ENCODE measurements around the gene CABP4. TPM values are rescaled to one million over a fixed set of nuclear protein-coding genes. Genes with fewer than 3 reads are reported as not detected.
"Not testable (repeated sequence)": the region's sequence is repeated elsewhere in the genome, so short reads cannot be mapped to it uniquely, and the experiment has no call there.

CABP4 gene
- polyA plus RNA-seq, 2 donors: 0.14 to 0.39 TPM

- Histone ChIP-seq H3K36me3 (ENCODE audit: control insufficient read depth in 2 of 2, insufficient read depth in 2 of 2, low read length in 1 of 2) (peaks cover 0 to 6% of the 10 kb centered on the region in 2 donors), H3K27ac (ENCODE audit: low read depth in 2 of 2, low read length in 1 of 2) (no peak overlapping the region), H3K27me3 (ENCODE audit: control insufficient read depth in 1 of 2, insufficient read depth in 2 of 2, low read length in 2 of 2) (no peaks in the 10 kb centered on the region), H3K4me3 (ENCODE audit: low read depth in 1 of 2, low read length in 2 of 2) (no peak overlapping the region), H3K4me1 (ENCODE audit: control insufficient read depth in 2 of 2, insufficient read depth in 2 of 2, low read length in 1 of 2) (peaks cover 6 to 10% of the 10 kb centered on the region in 2 donors), H3K9me3 (ENCODE audit: control insufficient read depth in 2 of 2, insufficient read depth in 1 of 2, low read depth in 1 of 2, low read length in 1 of 2) (no peaks in the 10 kb centered on the region)
- WGBS, 2 donors: 80 to 82% methylated on average over 8 of the region's 8 CpGs
Observed at GRCh38 chr11:67470337-67471002, 15.3 kb downstream of the CABP4 start.

GRCh38 chr11:67472882-67473281 is 17.7 kb downstream of the CABP4 start:
- Histone ChIP-seq H3K4me3 (ENCODE audit: low read depth in 1 of 2, low read length in 2 of 2) (no peak overlapping the region), H3K9me3 (ENCODE audit: control insufficient read depth in 2 of 2, insufficient read depth in 1 of 2, low read depth in 1 of 2, low read length in 1 of 2) (no peaks in the 10 kb centered on the region), H3K27me3 (ENCODE audit: control insufficient read depth in 1 of 2, insufficient read depth in 2 of 2, low read length in 2 of 2) (no peaks in the 10 kb centered on the region), H3K36me3 (ENCODE audit: control insufficient read depth in 2 of 2, insufficient read depth in 2 of 2, low read length in 1 of 2) (no peaks in the 10 kb centered on the region), H3K4me1 (ENCODE audit: control insufficient read depth in 2 of 2, insufficient read depth in 2 of 2, low read length in 1 of 2) (peaks cover 2% of the 10 kb centered on the region in 2 donors), H3K27ac (ENCODE audit: low read depth in 2 of 2, low read length in 1 of 2) (no peak overlapping the region)
- WGBS, 2 donors: 80 to 82% methylated on average over 7 of the region's 7 CpGs

GRCh38 chr11:67476692-67477091 is 21.5 kb downstream of the CABP4 start:
- not testable (repeated sequence) for H3K27me3 ChIP-seq (ENCODE audit: control insufficient read depth in 1 of 2, insufficient read depth in 2 of 2, low read length in 2 of 2); H3K4me1 ChIP-seq (ENCODE audit: control insufficient read depth in 2 of 2, insufficient read depth in 2 of 2, low read length in 1 of 2); H3K4me3 ChIP-seq (ENCODE audit: low read depth in 1 of 2, low read length in 2 of 2); H3K36me3 ChIP-seq (ENCODE audit: control insufficient read depth in 2 of 2, insufficient read depth in 2 of 2, low read length in 1 of 2); H3K27ac ChIP-seq (ENCODE audit: low read depth in 2 of 2, low read length in 1 of 2); H3K9me3 ChIP-seq (ENCODE audit: control insufficient read depth in 2 of 2, insufficient read depth in 1 of 2, low read depth in 1 of 2, low read length in 1 of 2)
- WGBS, 2 donors: 79 to 85% methylated on average over 10 of the region's 10 CpGs

GRCh38 chr11:67477344-67478050 is 22.3 kb downstream of the CABP4 start:
- not testable (repeated sequence) for H3K4me3 ChIP-seq (ENCODE audit: low read depth in 1 of 2, low read length in 2 of 2); H3K27ac ChIP-seq (ENCODE audit: low read depth in 2 of 2, low read length in 1 of 2); H3K27me3 ChIP-seq (ENCODE audit: control insufficient read depth in 1 of 2, insufficient read depth in 2 of 2, low read length in 2 of 2); H3K9me3 ChIP-seq (ENCODE audit: control insufficient read depth in 2 of 2, insufficient read depth in 1 of 2, low read depth in 1 of 2, low read length in 1 of 2); H3K36me3 ChIP-seq (ENCODE audit: control insufficient read depth in 2 of 2, insufficient read depth in 2 of 2, low read length in 1 of 2); H3K4me1 ChIP-seq (ENCODE audit: control insufficient read depth in 2 of 2, insufficient read depth in 2 of 2, low read length in 1 of 2)
- WGBS, 2 donors: 84 to 85% methylated on average over 12 to 13 of the region's 16 CpGs

- Histone ChIP-seq H3K4me3 (ENCODE audit: low read depth in 1 of 2, low read length in 2 of 2) (peak overlapping the region; percentile 58 to 66), H3K36me3 (ENCODE audit: control insufficient read depth in 2 of 2, insufficient read depth in 2 of 2, low read length in 1 of 2) (no peaks in the 10 kb centered on the region), H3K4me1 (ENCODE audit: control insufficient read depth in 2 of 2, insufficient read depth in 2 of 2, low read length in 1 of 2) (peaks cover 4 to 19% of the 10 kb centered on the region in 2 donors), H3K27ac (ENCODE audit: low read depth in 2 of 2, low read length in 1 of 2) (peak overlapping the region; percentile 76 to 95), H3K27me3 (ENCODE audit: control insufficient read depth in 1 of 2, insufficient read depth in 2 of 2, low read length in 2 of 2) (no peaks in the 10 kb centered on the region), H3K9me3 (ENCODE audit: control insufficient read depth in 2 of 2, insufficient read depth in 1 of 2, low read depth in 1 of 2, low read length in 1 of 2) (no peaks in the 10 kb centered on the region)
- 33 to 34% methylated on average over 19 of the region's 19 CpGs for WGBS, 2 donors
Observed at GRCh38 chr11:67482275-67482826, 27.2 kb downstream of the CABP4 start.

- Histone ChIP-seq H3K9me3 (ENCODE audit: control insufficient read depth in 2 of 2, insufficient read depth in 1 of 2, low read depth in 1 of 2, low read length in 1 of 2) (no peaks in the 10 kb centered on the region), H3K4me1 (ENCODE audit: control insufficient read depth in 2 of 2, insufficient read depth in 2 of 2, low read length in 1 of 2) (peaks cover 4 to 19% of the 10 kb centered on the region in 2 donors), H3K36me3 (ENCODE audit: control insufficient read depth in 2 of 2, insufficient read depth in 2 of 2, low read length in 1 of 2) (no peaks in the 10 kb centered on the region), H3K4me3 (ENCODE audit: low read depth in 1 of 2, low read length in 2 of 2) (peak within 1 kb of the TSS; percentile 58 to 66), H3K27ac (ENCODE audit: low read depth in 2 of 2, low read length in 1 of 2) (peak within 1 kb of the TSS; percentile 76 to 95), H3K27me3 (ENCODE audit: control insufficient read depth in 1 of 2, insufficient read depth in 2 of 2, low read length in 2 of 2) (no peaks in the 10 kb centered on the region)
- 8 to 10% methylated on average over 60 of the region's 60 CpGs for WGBS, 2 donors
Observed at GRCh38 chr11:67482827-67483798, 28.0 kb downstream of the CABP4 start, which contains the start of gene AIP. AIP (plus strand) TSS chr11:67483026; CDS start chr11:67483159, 133 bp downstream.

- Histone ChIP-seq H3K36me3 (ENCODE audit: control insufficient read depth in 2 of 2, insufficient read depth in 2 of 2, low read length in 1 of 2) (peaks cover 0 to 1% of the 10 kb centered on the region in 2 donors), H3K27ac (ENCODE audit: low read depth in 2 of 2, low read length in 1 of 2) (peak overlapping the region; percentile 76 to 95), H3K9me3 (ENCODE audit: control insufficient read depth in 2 of 2, insufficient read depth in 1 of 2, low read depth in 1 of 2, low read length in 1 of 2) (no peaks in the 10 kb centered on the region), H3K27me3 (ENCODE audit: control insufficient read depth in 1 of 2, insufficient read depth in 2 of 2, low read length in 2 of 2) (no peaks in the 10 kb centered on the region), H3K4me1 (ENCODE audit: control insufficient read depth in 2 of 2, insufficient read depth in 2 of 2, low read length in 1 of 2) (peaks cover 4 to 19% of the 10 kb centered on the region in 2 donors), H3K4me3 (ENCODE audit: low read depth in 1 of 2, low read length in 2 of 2) (peak overlapping the region in 1 of 2 donors; percentile 58)
- WGBS, 2 donors: 72 to 78% methylated on average over 16 of the region's 16 CpGs
Observed at GRCh38 chr11:67483831-67484665, 28.9 kb downstream of the CABP4 start.

GRCh38 chr11:67484847-67485311 is 29.7 kb downstream of the CABP4 start:
- WGBS, 2 donors: 63 to 72% methylated on average over 11 of the region's 11 CpGs
- no peaks in the 10 kb centered on the region for H3K9me3 ChIP-seq (ENCODE audit: control insufficient read depth in 2 of 2, insufficient read depth in 1 of 2, low read depth in 1 of 2, low read length in 1 of 2)
- H3K36me3 ChIP-seq (ENCODE audit: control insufficient read depth in 2 of 2, insufficient read depth in 2 of 2, low read length in 1 of 2): peaks cover 0 to 9% of the 10 kb centered on the region in 2 donors
- H3K27ac ChIP-seq (ENCODE audit: low read depth in 2 of 2, low read length in 1 of 2): peak overlapping the region; percentile 27 to 50
- no peak overlapping the region for H3K4me3 ChIP-seq (ENCODE audit: low read depth in 1 of 2, low read length in 2 of 2)
- peaks cover 4 to 19% of the 10 kb centered on the region in 2 donors for H3K4me1 ChIP-seq (ENCODE audit: control insufficient read depth in 2 of 2, insufficient read depth in 2 of 2, low read length in 1 of 2)
- no peaks in the 10 kb centered on the region for H3K27me3 ChIP-seq (ENCODE audit: control insufficient read depth in 1 of 2, insufficient read depth in 2 of 2, low read length in 2 of 2)

All from esophagus (tissue), 2 donors.